ENCODE data around the gene FNDC3B.

- no peak for TF ChIP-seq EP300 (IDR thresholded peaks at IDR 0.05; ENCODE audit: borderline replicate concordance)
- TF ChIP-seq NFIC (IDR thresholded peaks at IDR 0.05) = no peak
- no peak for TF ChIP-seq RAD21 (IDR thresholded peaks at IDR 0.05; ENCODE audit: low read depth)
- TF ChIP-seq CREB1 (IDR thresholded peaks at IDR 0.05; ENCODE audit: low read depth) = no peak
- no peak for TF ChIP-seq EGR1 (IDR thresholded peaks at IDR 0.05)
- TF ChIP-seq YY1 (IDR thresholded peaks at IDR 0.05; ENCODE audit: low read depth) = no peak
- TF ChIP-seq TAF1 (IDR thresholded peaks at IDR 0.05; ENCODE audit: low read depth) = no peak
- no peak for TF ChIP-seq REST (IDR thresholded peaks at IDR 0.05; ENCODE audit: low read depth)
- no peak for TF ChIP-seq FOXM1 (IDR thresholded peaks at IDR 0.05; ENCODE audit: borderline replicate concordance, low read depth)
- TF ChIP-seq USF1 (IDR thresholded peaks at IDR 0.05) = no peak
- no peak for TF ChIP-seq CEBPB (IDR thresholded peaks at IDR 0.05)
- TF ChIP-seq TEAD4 (IDR thresholded peaks at IDR 0.05) = no peak
- TF ChIP-seq MAX (IDR thresholded peaks at IDR 0.05) = no peak
Measured at GRCh38 chr3:172275586-172275985, 236.2 kb downstream of the FNDC3B start.

Measured in Ishikawa (cell line).